T-cell (primary cell): ENCODE measurements around the gene CPSF4L. TPM values are rescaled to one million over a fixed set of nuclear protein-coding genes. Genes with fewer than 3 reads are reported as not detected.
A peak's percentile ranks its signal among the peaks of the same experiment; 100 is the strongest.

Source experiments
- ATAC-seq, 4 experiments: fragments of 200-7000 bp in 3 of 4; fragments of 150-1000 bp in 1 of 4; cut with Tn5 transposase; replicated peaks in 1 of 4; 1 replicate in 3 of 4; 2 replicates in 1 of 4; pipeline ENCODE4 v1.10.0; 2021; ENCODE audit warnings: moderate library complexity in 3 of 4, mild to moderate bottlenecking in 2 of 4, moderate number of reproducible peaks in 1 of 4
- CTCF ChIA-PET, 2 donors: fragments of 300-600 bp; sonication (Branson Sonifier 250); formaldehyde crosslinking; loops; one replicate each; lab custom pipeline; 2022; ENCODE audit warnings: antibody characterized with exemption in 2 of 2; lab: Charles Lee
- POLR2A ChIA-PET, 2 donors: fragments of 300-600 bp; sonication (Branson Sonifier 250); formaldehyde crosslinking; loops; one replicate each; lab custom pipeline; 2022; ENCODE audit warnings: antibody characterized with exemption in 2 of 2; lab: Charles Lee
- DNase-seq, 35 experiments: peaks; one replicate each; pipeline versions ENCODE4 v3.0.0 to v3.0.0-alpha.2; 2013 to 2023
- H3K27ac ChIP-seq: one replicate; pipeline ENCODE4 v1.5.1; 2013; ENCODE audit warnings: low read length
- H3K27me3 ChIP-seq, 2 experiments: replicated peaks in 1 of 2; 1 replicate in 1 of 2; 2 replicates in 1 of 2; pipeline versions ENCODE4 v1.6.1 to v1.7.0; 2013; ENCODE audit warnings: low read length in 1 of 2, mixed read lengths in 1 of 2; ENCODE audit not compliant: control insufficient read depth in 2 of 2, insufficient read depth in 2 of 2; ENCODE audit errors: extremely low read depth in 1 of 2
- H3K36me3 ChIP-seq, 2 donors: 1 replicate in 1 of 2; 2 replicates in 1 of 2; pipeline versions ENCODE4 v1.6.1 to v1.7.0; 2013; ENCODE audit warnings: low read length in 1 of 2; ENCODE audit not compliant: control insufficient read depth in 2 of 2, insufficient read depth in 1 of 2; ENCODE audit errors: extremely low read depth in 1 of 2
- H3K4me1 ChIP-seq, 2 experiments: 1 replicate in 1 of 2; 2 replicates in 1 of 2; pipeline versions ENCODE4 v1.6.1 to v1.7.0; 2013; ENCODE audit warnings: low read length in 2 of 2, mixed read lengths in 1 of 2; ENCODE audit not compliant: insufficient read depth in 2 of 2, control insufficient read depth in 1 of 2; ENCODE audit errors: extremely low read depth in 1 of 2
- H3K4me3 ChIP-seq, 2 donors: 1 replicate in 1 of 2; 2 replicates in 1 of 2; pipeline versions ENCODE4 v1.5.1 to v1.7.0; 2013; ENCODE audit warnings: mild to moderate bottlenecking in 2 of 2, low read length in 1 of 2, moderate library complexity in 1 of 2; ENCODE audit not compliant: control insufficient read depth in 1 of 2; ENCODE audit errors: extremely low read depth in 1 of 2
- H3K9me3 ChIP-seq: 2 replicates; pipeline ENCODE4 v1.7.0; 2013
- H3K27ac Mint-ChIP-seq, 2 donors: one replicate each; pipeline ENCODE4 v1.8.0; 2020 to 2021; ENCODE audit warnings: mild to moderate bottlenecking in 2 of 2, mixed read lengths in 2 of 2
- H3K27me3 Mint-ChIP-seq, 2 donors: one replicate each; pipeline ENCODE4 v1.8.0; 2021 to 2022; ENCODE audit warnings: mixed read lengths in 2 of 2
- H3K36me3 Mint-ChIP-seq: one replicate; pipeline ENCODE4 v1.8.0; 2021; ENCODE audit warnings: mixed read lengths
- H3K4me1 Mint-ChIP-seq, 3 donors: one replicate each; pipeline ENCODE4 v1.8.0; 2020 to 2022; ENCODE audit warnings: mixed read lengths in 3 of 3, mild to moderate bottlenecking in 1 of 3
- H3K4me3 Mint-ChIP-seq, 3 donors: one replicate each; pipeline ENCODE4 v1.8.0; 2020 to 2022; ENCODE audit warnings: mild to moderate bottlenecking in 3 of 3, mixed read lengths in 3 of 3, moderate library complexity in 3 of 3
- H3K9me3 Mint-ChIP-seq, 3 donors: one replicate each; pipeline ENCODE4 v1.8.0; 2020 to 2022; ENCODE audit warnings: mixed read lengths in 3 of 3
- WGBS: methylation state at CpG from one replicate; pipeline ENCODE4 v1.1.5; 2013; ENCODE audit warnings: missing lambda C conversion rate; ENCODE audit not compliant: insufficient coverage; 5-methylcytosine and 5-hydroxymethylcytosine counted together
- total RNA-seq, 35 experiments: library from RNA in 6 of 35; stranded (reverse) in 6 of 35; fragments of 120-200 nt in 1 of 35; gene quantifications; one replicate each; pipeline versions ENCODE4 v1.2.1 to v1.2.4 and lab custom pipeline; 2013 to 2026

The CPSF4L gene
- total RNA-seq, 5 donors from 2014 or later (not counting 1 experiment from before 2014, with no cell fraction given): not detected

- H3K27me3 Mint-ChIP-seq: peaks cover 2 to 3% of the 10 kb centered on the region in 2 donors
- Histone ChIP-seq H3K9me3 (no peaks in the 10 kb centered on the region), H3K27ac (no peak overlapping the region), H3K27me3 (peaks cover 0 to 46% of the 10 kb centered on the region in 2 experiments), H3K4me1 (peaks cover 7 to 16% of the 10 kb centered on the region in 2 experiments), H3K4me3 (no peak overlapping the region), H3K36me3 (no peaks in the 10 kb centered on the region)
- ChIA-PET POLR2A (no interaction called here), CTCF (interaction anchor here in 1 of 2 donors (0.8 kb wide), 1 partner anchor 991 kb away, joined by 4 read pairs; no protein-coding TSS in a partner anchor)
- peaks cover 11 to 14% (median 13%) of the 10 kb centered on the region in 3 donors for H3K4me1 Mint-ChIP-seq
- H3K27ac Mint-ChIP-seq: no peak overlapping the region
- WGBS: 83% methylated on average over 7 of the region's 11 CpGs
- DNase-seq (no peak), ATAC-seq (no peak)
- no peaks in the 10 kb centered on the region for H3K36me3 Mint-ChIP-seq
- H3K9me3 Mint-ChIP-seq: no peaks in the 10 kb centered on the region
- H3K4me3 Mint-ChIP-seq: no peak overlapping the region
Measured at GRCh38 chr17:73305845-73306836, 44.5 kb upstream of the CPSF4L start.

- Mint-ChIP-seq H3K4me3 (peak overlapping the region in 2 of 3 donors; percentile 9 to 13), H3K4me1 (peaks cover 9 to 10% (median 9%) of the 10 kb centered on the region in 3 donors), H3K36me3 (no peaks in the 10 kb centered on the region), H3K27me3 (peaks cover 2 to 3% of the 10 kb centered on the region in 2 donors), H3K9me3 (no peaks in the 10 kb centered on the region), H3K27ac (no peak overlapping the region)
- CTCF ChIA-PET: no interaction called here
- Histone ChIP-seq H3K27ac (no peak overlapping the region), H3K4me3 (no peak overlapping the region), H3K9me3 (no peaks in the 10 kb centered on the region), H3K4me1 (peaks cover 1 to 10% of the 10 kb centered on the region in 2 experiments), H3K36me3 (no peaks in the 10 kb centered on the region), H3K27me3 (peaks cover 0 to 41% of the 10 kb centered on the region in 2 experiments)
- WGBS: 44% methylated on average over 15 of the region's 16 CpGs
- ATAC-seq (no peak), DNase-seq (no peak)
- POLR2A ChIA-PET: no interaction called here
Measured at GRCh38 chr17:73304971-73305812, 43.5 kb upstream of the CPSF4L start.

- Histone ChIP-seq H3K27me3 (peaks cover 0 to 34% of the 10 kb centered on the region in 2 experiments), H3K4me3 (no peak overlapping the region)
Measured at GRCh38 chr17:73304438-73304837, 42.8 kb upstream of the CPSF4L start.

GRCh38 chr17:73302189-73302588 lies 40.5 kb upstream of the CPSF4L start:
- ATAC-seq: no peak
- Histone ChIP-seq H3K9me3 (no peaks in the 10 kb centered on the region), H3K27ac (no peak overlapping the region), H3K4me3 (no peak overlapping the region), H3K4me1 (peaks cover 0 to 3% of the 10 kb centered on the region in 2 experiments), H3K27me3 (peaks cover 0 to 18% of the 10 kb centered on the region in 2 experiments), H3K36me3 (no peaks in the 10 kb centered on the region)
- no peaks in the 10 kb centered on the region for H3K9me3 Mint-ChIP-seq
- 86% methylated on average over 1 of the region's 3 CpGs for WGBS
- ChIA-PET CTCF (no interaction called here), POLR2A (no interaction called here)
- no peak overlapping the region for H3K27ac Mint-ChIP-seq
- no peaks in the 10 kb centered on the region for H3K36me3 Mint-ChIP-seq
- H3K4me1 Mint-ChIP-seq: peaks cover 0 to 2% (median 0%) of the 10 kb centered on the region in 3 donors
- no peak overlapping the region for H3K4me3 Mint-ChIP-seq
- no peak for DNase-seq
- H3K27me3 Mint-ChIP-seq: peaks cover 2 to 3% of the 10 kb centered on the region in 2 donors

More at GRCh38 chr17:73304438-73304837, 42.8 kb upstream of the CPSF4L start:
- no peak overlapping the region for H3K27ac Mint-ChIP-seq
- no peaks in the 10 kb centered on the region for H3K9me3 Mint-ChIP-seq
- Histone ChIP-seq H3K27ac (no peak overlapping the region), H3K9me3 (no peaks in the 10 kb centered on the region), H3K4me1 (peaks cover 0 to 3% of the 10 kb centered on the region in 2 experiments), H3K36me3 (no peaks in the 10 kb centered on the region)
- no peaks in the 10 kb centered on the region for H3K36me3 Mint-ChIP-seq
- H3K4me3 Mint-ChIP-seq: no peak overlapping the region
- H3K4me1 Mint-ChIP-seq: peaks cover 2 to 4% (median 2%) of the 10 kb centered on the region in 3 donors
- DNase-seq: no peak
- peaks cover 2 to 3% of the 10 kb centered on the region in 2 donors for H3K27me3 Mint-ChIP-seq
- 100% methylated on average over 1 of the region's 8 CpGs for WGBS
- no peak for ATAC-seq
- POLR2A ChIA-PET: no interaction called here
- CTCF ChIA-PET: interaction anchor here in 1 of 2 donors (0.6 kb wide), 1 partner anchor 111 kb away, joined by 3 read pairs; no protein-coding TSS in a partner anchor

GRCh38 chr17:73301369-73301768 lies 39.7 kb upstream of the CPSF4L start:
- CTCF ChIA-PET: interaction anchor here in 1 of 2 donors (0.5 kb wide), 1 partner anchor 9 kb away, joined by 4 read pairs; no protein-coding TSS in a partner anchor
- no peak overlapping the region for H3K4me3 ChIP-seq
- no peaks in the 10 kb centered on the region for H3K36me3 Mint-ChIP-seq
- peaks cover 0 to 11% of the 10 kb centered on the region in 2 experiments for H3K27me3 ChIP-seq
- peaks cover 0 to 3% of the 10 kb centered on the region in 2 experiments for H3K4me1 ChIP-seq
- POLR2A ChIA-PET: no interaction called here
- no peak for ATAC-seq
- 91% methylated on average over 1 of the region's 2 CpGs for WGBS
- H3K4me3 Mint-ChIP-seq: no peak overlapping the region
- no peaks in the 10 kb centered on the region for H3K36me3 ChIP-seq
- no peaks in the 10 kb centered on the region for H3K9me3 Mint-ChIP-seq
- peaks cover 2 to 3% of the 10 kb centered on the region in 2 donors for H3K27me3 Mint-ChIP-seq
- DNase-seq: no peak
- H3K4me1 Mint-ChIP-seq: peaks cover 0 to 2% (median 0%) of the 10 kb centered on the region in 3 donors
- no peak overlapping the region for H3K27ac ChIP-seq
- no peak overlapping the region for H3K27ac Mint-ChIP-seq
- H3K9me3 ChIP-seq: no peaks in the 10 kb centered on the region

GRCh38 chr17:73300392-73300791 lies 38.7 kb upstream of the CPSF4L start:
- no peak overlapping the region for H3K4me3 ChIP-seq
- H3K27ac ChIP-seq: no peak overlapping the region
- 100% methylated on average over 2 of the region's 3 CpGs for WGBS
- H3K4me1 ChIP-seq: peaks cover 0 to 3% of the 10 kb centered on the region in 2 experiments
- H3K9me3 ChIP-seq: no peaks in the 10 kb centered on the region
- Mint-ChIP-seq H3K9me3 (no peaks in the 10 kb centered on the region), H3K27me3 (peaks cover 2 to 3% of the 10 kb centered on the region in 2 donors), H3K36me3 (no peaks in the 10 kb centered on the region), H3K27ac (no peak overlapping the region), H3K4me1 (no peaks in the 10 kb centered on the region), H3K4me3 (no peak overlapping the region)
- DNase-seq: no peak
- H3K36me3 ChIP-seq: no peaks in the 10 kb centered on the region
- CTCF ChIA-PET: no interaction called here
- POLR2A ChIA-PET: no interaction called here
- H3K27me3 ChIP-seq: peaks cover 0 to 8% of the 10 kb centered on the region in 2 experiments
- ATAC-seq: no peak
